NCI-H510A (cell line): Measurements from ENCODE around the gene TGFBR1.
A peak's percentile ranks its signal among the peaks of the same experiment; 100 is the strongest.
"Not testable (repeated sequence)": the region's sequence is repeated elsewhere in the genome, so short reads cannot be mapped to it uniquely, and the experiment has no call there.

Experiments used
- DNase-seq: peaks from one replicate; lab custom pipeline; 2025; lab: John Stamatoyannopoulos, UW

The TGFBR1 gene

GRCh38 chr9:99076030-99076429 lies 28.9 kb upstream of the TGFBR1 start:
- no peak for DNase-seq

- DNase-seq: no peak
These were observed 28.3 kb upstream of the TGFBR1 start for GRCh38 chr9:99076483-99077171.

DNA sequence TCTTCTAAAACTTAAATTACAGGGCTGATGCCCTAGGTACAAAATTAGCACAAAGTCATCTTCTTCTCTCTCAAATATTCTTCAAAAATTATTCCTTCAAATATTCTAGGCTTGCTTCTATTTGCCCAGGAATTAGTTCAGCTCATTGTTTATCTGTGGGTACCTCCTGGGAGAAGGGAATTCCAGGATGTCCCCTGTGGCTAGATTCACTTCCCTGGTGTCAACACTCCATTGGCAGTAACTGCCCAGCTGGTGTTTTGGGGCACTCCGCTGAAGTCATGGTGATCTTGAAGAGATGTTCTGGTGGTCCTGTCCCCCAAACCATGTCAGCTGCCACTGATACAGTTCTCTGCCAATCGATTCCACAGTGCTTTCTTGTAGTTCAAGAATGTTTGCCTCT lies 26.2 kb upstream of the TGFBR1 start:
- no peak for DNase-seq

GRCh38 chr9:99079542-99079941 lies 25.4 kb upstream of the TGFBR1 start:
- DNase-seq: no peak

GRCh38 chr9:99083051-99083450 lies 21.9 kb upstream of the TGFBR1 start:
- DNase-seq: no peak

DNA sequence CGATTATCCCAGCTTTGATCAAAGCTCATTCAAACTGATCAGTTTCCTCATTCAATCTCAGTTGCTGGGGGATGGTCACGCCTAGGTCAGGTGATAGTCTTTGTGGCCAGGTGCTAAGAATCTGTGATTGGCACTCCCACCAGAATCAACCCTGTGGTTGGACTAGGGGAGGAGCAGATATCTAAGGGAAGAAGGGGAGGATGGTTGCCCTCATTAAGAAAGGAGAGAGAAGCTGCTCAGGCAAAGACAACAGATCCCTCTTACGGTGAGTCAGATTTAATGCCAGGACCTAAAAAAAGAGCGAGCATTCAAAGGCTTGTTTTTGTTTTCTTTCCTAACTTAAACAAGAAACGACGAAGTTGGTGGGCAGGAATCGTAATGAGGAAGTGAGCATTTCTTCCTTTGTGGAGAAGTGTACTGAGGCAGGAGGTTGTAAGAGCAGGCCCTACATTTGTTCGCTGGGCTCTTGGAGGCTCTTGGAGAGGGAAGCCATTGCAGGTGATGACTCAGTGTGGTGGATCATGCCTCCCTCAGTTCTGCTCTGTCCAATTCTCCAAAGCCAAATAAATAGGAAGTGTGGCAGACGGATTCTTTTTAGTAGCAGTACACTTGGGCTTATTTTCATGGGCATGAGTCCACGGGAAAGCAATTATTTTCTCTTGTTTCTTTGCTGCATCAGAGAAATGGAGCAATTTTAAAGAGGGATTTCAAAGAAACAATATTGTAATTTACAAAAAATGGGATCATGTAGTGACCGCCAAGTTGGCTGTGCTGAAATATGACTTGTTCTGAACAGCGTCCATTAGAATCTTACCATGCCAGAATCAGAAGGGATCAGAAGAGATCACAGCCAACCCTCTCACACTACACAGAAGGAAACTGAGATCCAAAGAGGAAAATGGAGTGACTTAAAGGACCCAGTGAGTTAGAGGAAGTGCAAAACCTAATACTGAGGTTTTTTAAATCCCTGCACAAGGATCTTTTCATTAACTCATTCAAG lies 18.7 kb upstream of the TGFBR1 start:
- DNase-seq: no peak

DNA sequence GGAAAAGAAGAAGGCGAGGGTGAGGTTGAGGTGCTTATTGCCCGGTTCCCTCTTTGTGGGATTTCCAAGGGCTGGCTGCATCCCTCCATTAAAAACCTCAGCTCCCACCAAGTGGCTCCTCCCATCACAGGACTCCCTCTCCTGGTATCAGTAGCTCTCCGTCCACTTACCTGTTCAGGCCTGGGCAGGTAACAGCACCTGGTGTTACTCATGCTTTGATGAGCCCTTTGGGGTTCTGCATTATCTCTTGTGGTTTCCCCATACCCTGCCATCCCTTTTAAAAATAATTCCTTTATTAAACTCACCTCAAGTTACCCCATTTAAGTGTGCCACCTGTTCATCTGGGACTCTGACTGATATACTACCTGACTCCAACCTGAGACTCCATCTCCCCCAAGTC lies 17.5 kb upstream of the TGFBR1 start:
- no peak for DNase-seq

- no peak for DNase-seq
These were observed 14.4 kb upstream of the TGFBR1 start for GRCh38 chr9:99090336-99091130.

GRCh38 chr9:99092643-99093491 lies 12.0 kb upstream of the TGFBR1 start:
- no peak for DNase-seq

GRCh38 chr9:99093492-99093791 lies 11.5 kb upstream of the TGFBR1 start:
- DNase-seq: no peak

GRCh38 chr9:99095565-99095964 lies 9.3 kb upstream of the TGFBR1 start:
- DNase-seq: no peak

GRCh38 chr9:99096409-99096808 lies 8.5 kb upstream of the TGFBR1 start:
- DNase-seq: no peak

DNA sequence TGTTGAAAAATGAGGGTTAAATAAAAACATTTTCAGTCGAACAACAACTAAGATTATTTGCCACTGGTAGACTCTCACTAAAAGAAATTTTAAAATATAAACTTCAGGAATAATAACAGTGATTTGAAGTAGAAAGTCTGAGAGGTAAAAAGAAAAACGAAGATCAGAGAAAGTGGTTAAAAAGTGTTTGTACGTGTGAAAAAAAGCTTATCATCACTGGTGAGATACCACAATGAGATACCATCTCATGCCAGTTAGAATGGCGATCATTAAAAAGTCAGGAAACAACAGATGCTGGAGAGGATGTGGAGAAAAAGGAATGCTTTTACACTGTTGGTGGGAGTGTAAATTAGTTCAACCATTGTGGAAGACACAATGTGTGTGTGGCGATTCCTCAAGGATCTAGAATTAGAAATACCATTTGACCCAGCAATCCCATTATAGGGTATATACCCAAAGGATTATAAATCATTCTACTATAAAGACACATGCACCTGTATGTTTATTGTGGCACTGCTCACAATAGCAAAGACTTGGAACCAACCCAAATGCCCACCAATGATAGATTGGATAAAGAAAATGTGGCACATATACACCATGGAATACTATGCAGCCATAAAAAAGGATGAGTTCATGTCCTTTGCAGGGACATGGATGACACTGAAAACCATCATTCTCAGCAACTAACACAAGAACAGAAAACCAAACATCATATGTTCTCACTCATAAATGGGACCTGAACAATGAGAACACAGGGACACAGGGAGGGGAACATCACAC lies 4.9 kb upstream of the TGFBR1 start:
- DNase-seq: not testable (repeated sequence)

- DNase-seq: no peak
These were observed 3.6 kb upstream of the TGFBR1 start for GRCh38 chr9:99101271-99101670.

DNA sequence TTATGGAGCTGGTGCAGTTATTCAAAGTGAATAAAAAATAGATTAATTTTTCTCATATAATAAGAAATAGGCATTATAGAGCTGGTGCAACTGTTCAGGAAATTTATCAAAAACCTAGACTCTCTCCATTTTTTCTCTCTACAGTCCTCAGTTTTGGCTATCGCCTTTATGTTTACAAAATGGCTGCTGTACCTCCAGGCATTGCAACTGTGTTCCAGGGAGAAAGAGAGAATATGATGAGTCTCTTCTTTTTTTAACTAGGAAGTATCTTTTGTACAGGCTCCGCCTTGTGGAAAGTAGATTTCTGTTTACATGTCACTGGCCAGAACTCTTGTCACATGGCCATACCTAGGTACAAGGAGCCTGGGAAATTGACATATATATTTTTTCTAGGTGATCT lies 3.1 kb upstream of the TGFBR1 start:
- no peak for DNase-seq

- no peak for DNase-seq
These were observed 1.6 kb upstream of the TGFBR1 start for GRCh38 chr9:99103054-99103895.

DNA sequence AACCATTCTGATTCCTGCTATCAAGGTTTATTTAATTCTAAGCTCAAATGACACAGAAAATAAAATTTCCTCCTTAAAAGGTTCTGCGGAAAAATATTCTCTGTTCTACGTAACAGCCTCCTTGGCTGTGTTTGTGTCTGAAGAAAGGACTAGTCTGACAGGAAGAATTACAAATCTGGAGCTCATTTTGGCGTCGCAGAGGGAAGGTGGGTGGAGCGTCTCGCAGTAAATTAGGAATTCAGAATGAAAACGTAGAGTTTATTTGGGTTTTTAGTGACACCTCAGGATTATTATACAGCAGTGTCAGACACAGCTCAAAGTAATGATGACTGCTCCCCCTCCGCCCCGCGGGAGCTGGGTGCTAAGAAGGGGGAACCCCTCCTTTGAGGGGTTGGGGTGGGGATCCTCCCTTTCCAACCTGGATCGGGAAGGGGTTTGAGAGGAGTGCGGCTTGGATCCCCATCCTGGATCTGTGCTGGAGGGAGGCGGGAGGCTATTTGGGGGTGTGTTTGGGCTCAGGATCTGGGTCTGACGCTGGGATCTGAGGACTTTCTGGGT lies 933 bp upstream of the TGFBR1 start:
- no peak for DNase-seq

GRCh38 chr9:99105152-99106043 lies 485 bp downstream of the TGFBR1 start:
- DNase-seq: peak; percentile 22

GRCh38 chr9:99106044-99106375 lies 1.1 kb downstream of the TGFBR1 start:
- no peak for DNase-seq
